ENCODE results near the gene STRAP.

DNA sequence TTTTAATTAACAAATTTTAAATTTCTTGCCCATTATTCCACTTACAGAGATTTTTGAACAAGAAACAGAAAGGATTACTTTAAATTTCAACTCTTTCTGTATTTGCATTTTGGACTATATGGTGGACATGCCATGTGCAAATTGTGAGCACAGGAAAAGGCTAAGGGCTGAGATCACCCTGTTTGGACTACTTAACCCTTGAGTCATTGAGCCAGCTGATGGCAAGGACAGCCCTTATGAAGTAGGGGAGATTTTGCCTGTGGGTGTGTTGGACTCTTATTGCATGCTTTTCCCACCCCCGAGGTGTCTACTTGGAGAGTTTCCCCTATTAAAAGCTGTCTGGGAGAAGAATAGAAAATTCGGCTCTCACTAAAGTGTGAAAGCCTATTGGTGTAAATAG lies 46.2 kb downstream of the STRAP start:
- TF ChIP-seq, protein P1, sequence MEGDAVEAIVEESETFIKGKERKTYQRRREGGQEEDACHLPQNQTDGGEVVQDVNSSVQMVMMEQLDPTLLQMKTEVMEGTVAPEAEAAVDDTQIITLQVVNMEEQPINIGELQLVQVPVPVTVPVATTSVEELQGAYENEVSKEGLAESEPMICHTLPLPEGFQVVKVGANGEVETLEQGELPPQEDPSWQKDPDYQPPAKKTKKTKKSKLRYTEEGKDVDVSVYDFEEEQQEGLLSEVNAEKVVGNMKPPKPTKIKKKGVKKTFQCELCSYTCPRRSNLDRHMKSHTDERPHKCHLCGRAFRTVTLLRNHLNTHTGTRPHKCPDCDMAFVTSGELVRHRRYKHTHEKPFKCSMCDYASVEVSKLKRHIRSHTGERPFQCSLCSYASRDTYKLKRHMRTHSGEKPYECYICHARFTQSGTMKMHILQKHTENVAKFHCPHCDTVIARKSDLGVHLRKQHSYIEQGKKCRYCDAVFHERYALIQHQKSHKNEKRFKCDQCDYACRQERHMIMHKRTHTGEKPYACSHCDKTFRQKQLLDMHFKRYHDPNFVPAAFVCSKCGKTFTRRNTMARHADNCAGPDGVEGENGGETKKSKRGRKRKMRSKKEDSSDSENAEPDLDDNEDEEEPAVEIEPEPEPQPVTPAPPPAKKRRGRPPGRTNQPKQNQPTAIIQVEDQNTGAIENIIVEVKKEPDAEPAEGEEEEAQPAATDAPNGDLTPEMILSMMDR (IDR thresholded peaks at IDR 0.05; ENCODE audit: extremely low read depth in 1 of 2, insufficient read depth in 1 of 2, low read depth in 1 of 2, low read length in 2 of 2), result no peak
- no peak for TF ChIP-seq EZH2 (IDR thresholded peaks at IDR 0.05; ENCODE audit: borderline replicate concordance, low read depth, low read length, severe bottlenecking)
- TF ChIP-seq POLR2A (IDR thresholded peaks at IDR 0.05; ENCODE audit: low read depth, low read length), result no peak
- TF ChIP-seq, protein P2, sequence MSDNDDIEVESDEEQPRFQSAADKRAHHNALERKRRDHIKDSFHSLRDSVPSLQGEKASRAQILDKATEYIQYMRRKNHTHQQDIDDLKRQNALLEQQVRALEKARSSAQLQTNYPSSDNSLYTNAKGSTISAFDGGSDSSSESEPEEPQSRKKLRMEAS (IDR thresholded peaks at IDR 0.05; ENCODE audit: insufficient read depth, insufficient read length), result no peak
- peak; percentile 76 for TF ChIP-seq MYC (IDR thresholded peaks at IDR 0.05; ENCODE audit: low read depth, low read length)
- peak; percentile 63 for TF ChIP-seq POLR2AphosphoS5 (IDR thresholded peaks at IDR 0.05; ENCODE audit: insufficient read depth, low read depth, low read length)
- TF ChIP-seq GATA2 (IDR thresholded peaks at IDR 0.05; ENCODE audit: insufficient read depth, insufficient read length, low read depth, low read length), result no peak
- TF ChIP-seq FOS (IDR thresholded peaks at IDR 0.05; ENCODE audit: borderline replicate concordance, insufficient read depth, low read length), result peak; percentile 88

All from endothelial cell of umbilical vein (primary cell).